Endodermal cell (in vitro differentiated cells): ENCODE results near the gene GLG1. TPM values are rescaled to one million over a fixed set of nuclear protein-coding genes. Genes with fewer than 3 reads are reported as not detected.

Experiments
- DNase-seq: peaks from one replicate; pipeline ENCODE4 v3.0.0-alpha.2; 2017
- H3K27ac ChIP-seq: 2 replicates; pipeline ENCODE4 v1.5.1; 2013; ENCODE audit warnings: mild to moderate bottlenecking, low read depth, low read length, moderate library complexity
- H3K27me3 ChIP-seq: 2 replicates; pipeline ENCODE4 v1.6.1; 2013; ENCODE audit warnings: mild to moderate bottlenecking, low read length, moderate library complexity; ENCODE audit not compliant: insufficient read depth, control insufficient read depth, poor library complexity, severe bottlenecking
- H3K36me3 ChIP-seq: 2 replicates; pipeline ENCODE4 v1.7.0; 2013; ENCODE audit warnings: mild to moderate bottlenecking, low read length, moderate library complexity; ENCODE audit not compliant: control insufficient read depth, insufficient read depth
- H3K4me1 ChIP-seq: one replicate; pipeline ENCODE4 v1.7.0; 2013; ENCODE audit warnings: low read length; ENCODE audit not compliant: control insufficient read depth, insufficient read depth
- H3K4me3 ChIP-seq: 2 replicates; pipeline ENCODE4 v1.5.1; 2013; ENCODE audit warnings: mild to moderate bottlenecking, low read length, moderate library complexity
- H3K9ac ChIP-seq: 2 replicates; pipeline ENCODE4 v1.6.1; 2013; ENCODE audit warnings: mild to moderate bottlenecking, low read length, moderate library complexity; ENCODE audit not compliant: poor library complexity, severe bottlenecking; ENCODE audit errors: extremely low read depth
- H3K9me3 ChIP-seq: 2 replicates; pipeline ENCODE4 v1.6.1; 2013; ENCODE audit warnings: mild to moderate bottlenecking, low read length, moderate library complexity; ENCODE audit not compliant: control insufficient read depth
- H3K27ac Mint-ChIP-seq: 2 replicates; pipeline ENCODE4 v1.8.0; 2020; ENCODE audit warnings: mixed read lengths
- H3K27me3 Mint-ChIP-seq: 2 replicates; pipeline ENCODE4 v1.8.0; 2021; ENCODE audit warnings: mild to moderate bottlenecking, mixed read lengths; ENCODE audit not compliant: insufficient read depth
- H3K36me3 Mint-ChIP-seq: 2 replicates; pipeline ENCODE4 v1.8.0; 2020; ENCODE audit warnings: low read depth, mixed read lengths
- H3K4me1 Mint-ChIP-seq: 2 replicates; pipeline ENCODE4 v1.8.0; 2020; ENCODE audit warnings: mixed read lengths
- H3K4me3 Mint-ChIP-seq: 2 replicates; pipeline ENCODE4 v1.8.0; 2020; ENCODE audit warnings: mild to moderate bottlenecking, moderate library complexity, mixed read lengths
- H3K9me3 Mint-ChIP-seq: 2 replicates; pipeline ENCODE4 v1.8.0; 2020; ENCODE audit warnings: mild to moderate bottlenecking, mixed read lengths
- CTCF ChIP-seq: fragments of 200-600 bp; sonication (generic); conservative IDR thresholded peaks from 2 replicates; pipeline ENCODE4 v1.5.0; 2021; ENCODE audit warnings: antibody characterized with exemption, mild to moderate bottlenecking
- WGBS, 2 experiments: methylation state at CpG; one replicate each; pipeline versions ENCODE4 v1.1.5 to v1.1.7; 2013; ENCODE audit warnings: missing lambda C conversion rate in 2 of 2, mixed read lengths in 1 of 2; ENCODE audit not compliant: insufficient coverage in 1 of 2, insufficient read length in 1 of 2; 5-methylcytosine and 5-hydroxymethylcytosine counted together
- total RNA-seq, 2 donors: library from RNA; stranded (reverse); fragmentation: NEBNext Ultra II Directional in 1 of 2; extraction: Animal tissue kit (Norgen Biotek cat#: 25700) in 1 of 2; gene quantifications; 2 replicates in 1 of 2; 3 replicates in 1 of 2; pipeline ENCODE4 v1.2.1, GENCODE V29; 2021

Gene GLG1
- total RNA-seq, 2 donors from 2014 or later: 120 to 136 TPM

DNA sequence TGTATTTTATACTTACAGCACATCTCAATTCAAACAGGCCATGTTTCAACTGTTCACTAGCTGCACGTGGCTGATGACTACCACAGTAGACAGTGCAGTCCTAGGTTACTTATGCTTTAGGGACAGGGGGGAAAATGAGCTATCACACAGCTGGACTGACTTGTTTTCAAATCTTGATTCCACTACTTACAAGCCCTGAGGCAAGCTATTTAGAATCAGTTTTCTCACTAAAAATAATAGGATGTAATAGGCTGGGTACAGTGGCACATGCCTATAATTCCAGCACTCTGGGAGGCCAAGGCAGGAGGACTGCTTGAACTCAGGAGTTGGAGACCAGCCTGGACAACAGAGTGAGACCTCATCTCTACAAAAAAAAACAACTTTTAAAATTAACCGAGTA is 10.3 kb downstream of the GLG1 start:
- no peak overlapping the region for H3K4me3 ChIP-seq
- Mint-ChIP-seq H3K27ac (no peak overlapping the region), H3K27me3 (no peaks in the 10 kb centered on the region), H3K9me3 (no peaks in the 10 kb centered on the region), H3K36me3 (peaks cover 22% of the 10 kb centered on the region), H3K4me3 (no peak overlapping the region), H3K4me1 (peaks cover 13% of the 10 kb centered on the region)
- WGBS, 2 experiments: 85 to 100% methylated on average over 2 of the region's 2 CpGs
- no peak for TF ChIP-seq CTCF
- H3K9me3 ChIP-seq: peaks cover 6% of the 10 kb centered on the region
- peaks cover 3% of the 10 kb centered on the region for H3K4me1 ChIP-seq
- DNase-seq: no peak
- H3K27ac ChIP-seq: no peak overlapping the region
- H3K36me3 ChIP-seq: peaks cover 10% of the 10 kb centered on the region
- H3K27me3 ChIP-seq: no peaks in the 10 kb centered on the region
- no peak overlapping the region for H3K9ac ChIP-seq

DNA sequence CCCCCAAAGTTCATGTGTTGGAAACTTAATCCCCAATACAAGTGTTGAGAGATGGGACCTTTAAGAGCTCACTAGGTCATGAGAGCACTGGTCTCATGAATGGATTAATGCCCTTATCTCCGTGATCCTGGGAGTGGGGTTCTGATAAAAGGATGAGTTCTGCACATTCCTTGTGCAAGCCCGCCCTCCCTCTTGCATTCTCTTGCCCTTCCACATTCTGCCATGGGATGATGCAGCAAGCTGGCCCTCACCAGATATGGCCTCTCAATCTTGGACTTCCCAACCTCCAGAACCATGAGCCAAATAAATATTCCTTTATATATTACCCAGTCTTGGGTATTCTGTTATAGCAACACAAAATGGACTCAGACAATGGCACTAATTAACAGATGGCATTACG is 14.1 kb downstream of the GLG1 start:
- Histone ChIP-seq H3K27ac (no peak overlapping the region), H3K4me3 (no peak overlapping the region)
- WGBS, 2 experiments: 93% methylated on average over 3 of the region's 3 CpGs; no CpG with 5 or more reads in 1 of the 2 experiments

GRCh38 chr16:74591876-74592650 is 14.9 kb downstream of the GLG1 start:
- no peak overlapping the region for H3K27ac Mint-ChIP-seq
- no peak overlapping the region for H3K4me3 Mint-ChIP-seq
- no peak overlapping the region for H3K9ac ChIP-seq
- no peaks in the 10 kb centered on the region for H3K9me3 Mint-ChIP-seq
- TF ChIP-seq CTCF: no peak
- H3K4me1 Mint-ChIP-seq: peaks cover 15% of the 10 kb centered on the region
- no peaks in the 10 kb centered on the region for H3K27me3 ChIP-seq
- peaks cover 6% of the 10 kb centered on the region for H3K36me3 ChIP-seq
- no peak for DNase-seq
- peaks cover 6% of the 10 kb centered on the region for H3K9me3 ChIP-seq
- no peaks in the 10 kb centered on the region for H3K4me1 ChIP-seq
- no peak overlapping the region for H3K4me3 ChIP-seq
- 81 to 93% methylated on average over 4 to 7 of the region's 9 CpGs for WGBS, 2 experiments
- peaks cover 12% of the 10 kb centered on the region for H3K36me3 Mint-ChIP-seq
- H3K27me3 Mint-ChIP-seq: no peaks in the 10 kb centered on the region
- H3K27ac ChIP-seq: no peak overlapping the region

More for the DNA sequence above, 14.1 kb downstream of the GLG1 start:
- peaks cover 8% of the 10 kb centered on the region for H3K36me3 ChIP-seq
- Mint-ChIP-seq H3K4me3 (no peak overlapping the region), H3K27ac (no peak overlapping the region), H3K27me3 (no peaks in the 10 kb centered on the region), H3K4me1 (peaks cover 11% of the 10 kb centered on the region), H3K36me3 (peaks cover 14% of the 10 kb centered on the region), H3K9me3 (no peaks in the 10 kb centered on the region)
- H3K9me3 ChIP-seq: peaks cover 6% of the 10 kb centered on the region
- H3K4me1 ChIP-seq: no peaks in the 10 kb centered on the region
- no peak for TF ChIP-seq CTCF
- H3K27me3 ChIP-seq: no peaks in the 10 kb centered on the region
- no peak overlapping the region for H3K9ac ChIP-seq
- no peak for DNase-seq
